CD4-positive, alpha-beta T cell treated with Interleukin-15 for 4 hours (primary cell): ENCODE measurements around the gene UBASH3A.

ENCODE experiments used
- DNase-seq: peaks from one replicate; pipeline ENCODE4 v3.0.0-alpha.2; 2020; ENCODE audit warnings: low spot score

The UBASH3A gene, protein sequence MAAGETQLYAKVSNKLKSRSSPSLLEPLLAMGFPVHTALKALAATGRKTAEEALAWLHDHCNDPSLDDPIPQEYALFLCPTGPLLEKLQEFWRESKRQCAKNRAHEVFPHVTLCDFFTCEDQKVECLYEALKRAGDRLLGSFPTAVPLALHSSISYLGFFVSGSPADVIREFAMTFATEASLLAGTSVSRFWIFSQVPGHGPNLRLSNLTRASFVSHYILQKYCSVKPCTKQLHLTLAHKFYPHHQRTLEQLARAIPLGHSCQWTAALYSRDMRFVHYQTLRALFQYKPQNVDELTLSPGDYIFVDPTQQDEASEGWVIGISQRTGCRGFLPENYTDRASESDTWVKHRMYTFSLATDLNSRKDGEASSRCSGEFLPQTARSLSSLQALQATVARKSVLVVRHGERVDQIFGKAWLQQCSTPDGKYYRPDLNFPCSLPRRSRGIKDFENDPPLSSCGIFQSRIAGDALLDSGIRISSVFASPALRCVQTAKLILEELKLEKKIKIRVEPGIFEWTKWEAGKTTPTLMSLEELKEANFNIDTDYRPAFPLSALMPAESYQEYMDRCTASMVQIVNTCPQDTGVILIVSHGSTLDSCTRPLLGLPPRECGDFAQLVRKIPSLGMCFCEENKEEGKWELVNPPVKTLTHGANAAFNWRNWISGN

DNA sequence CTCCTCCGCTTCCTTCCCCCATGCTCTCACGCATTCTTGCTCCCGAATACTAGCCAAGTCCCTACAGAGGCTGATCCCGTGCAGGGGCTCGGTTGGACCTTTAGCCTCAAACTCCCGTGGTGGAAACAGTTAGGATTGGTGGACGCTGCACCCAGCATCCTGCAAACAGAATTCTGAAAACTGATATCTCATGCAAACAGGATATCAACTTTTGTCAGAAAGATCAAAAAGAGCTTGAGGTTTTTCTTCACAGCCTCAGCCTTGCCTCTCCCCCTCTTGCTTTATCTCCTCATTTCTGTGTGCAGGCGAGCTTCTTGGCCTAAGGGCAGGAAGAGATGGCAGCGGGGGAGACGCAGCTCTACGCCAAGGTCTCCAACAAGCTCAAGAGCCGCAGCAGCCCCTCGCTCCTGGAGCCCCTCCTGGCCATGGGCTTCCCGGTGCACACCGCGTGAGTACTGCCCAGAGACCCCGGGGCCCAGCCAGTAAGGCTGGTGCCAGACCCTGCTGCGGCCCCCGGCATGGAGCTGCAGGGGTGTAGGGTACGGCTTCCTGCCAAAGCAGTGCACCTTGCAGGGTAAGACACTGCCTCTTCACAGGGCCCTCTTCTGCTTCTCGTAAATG, at the start of gene UBASH3A:
TSS of gene UBASH3A (plus strand) at position 292 of the 621 bp plus-strand sequence. CDS start at position 336, 44 bp downstream.
- DNase-seq: peak; percentile 66

DNA sequence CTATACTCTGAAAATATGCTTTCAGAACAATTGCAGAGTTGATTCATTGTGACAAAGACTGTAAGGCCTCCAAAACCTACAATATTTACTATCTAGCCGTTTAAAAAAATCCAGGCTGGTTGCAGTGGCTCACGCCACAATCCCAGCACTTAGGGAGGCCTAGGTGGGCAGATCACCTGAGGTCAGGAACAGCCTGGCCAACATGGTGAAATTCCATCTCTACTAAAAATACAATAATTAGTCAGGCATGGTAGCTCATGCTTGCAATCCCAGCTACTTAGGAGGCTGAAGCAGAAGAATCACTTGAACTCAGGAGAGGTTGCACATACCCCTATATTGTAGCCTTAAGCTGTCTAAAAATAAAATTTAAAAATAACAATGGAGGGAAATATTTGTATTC, 47.7 kb upstream of the UBASH3A start:
- DNase-seq: no peak

DNA sequence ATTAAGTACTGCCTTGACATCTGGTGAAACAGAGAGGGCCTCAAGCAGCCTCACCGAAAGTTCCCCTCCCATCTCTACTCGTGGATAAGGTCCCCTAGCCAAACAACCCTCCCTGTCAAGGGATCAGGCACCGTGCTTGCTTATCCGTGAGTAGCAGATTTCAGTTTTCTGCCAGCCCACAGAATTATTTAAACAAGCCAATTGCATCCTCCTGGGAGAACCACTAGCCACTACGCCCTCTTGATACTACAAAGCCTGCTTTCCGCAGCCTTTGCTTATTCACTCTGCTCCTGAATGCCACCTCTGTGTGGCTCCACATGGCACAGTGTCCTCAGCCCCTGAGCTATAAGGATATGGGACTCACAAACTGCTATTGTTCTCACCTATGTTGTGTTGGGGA, 47.1 kb upstream of the UBASH3A start:
- no peak for DNase-seq

DNA sequence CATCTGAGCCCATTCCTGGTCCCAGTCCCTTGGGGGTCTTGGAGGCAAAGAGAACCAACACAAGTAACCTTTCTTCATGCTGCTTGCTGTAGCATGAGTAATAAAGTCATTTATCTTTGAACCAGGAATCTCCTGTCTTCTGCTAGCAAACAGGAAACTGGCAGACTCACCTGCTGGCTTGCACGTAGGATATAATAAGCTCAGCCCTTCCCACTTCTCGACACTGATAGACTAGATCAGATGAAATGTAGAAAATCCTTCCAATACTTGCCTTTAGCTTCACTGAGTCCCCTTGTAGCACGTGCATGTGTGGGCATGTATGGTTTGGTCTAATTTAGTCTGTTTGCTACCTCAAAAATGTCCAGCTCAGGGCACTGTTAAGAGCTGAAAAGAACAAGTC, 46.4 kb upstream of the UBASH3A start:
- DNase-seq: no peak

DNA sequence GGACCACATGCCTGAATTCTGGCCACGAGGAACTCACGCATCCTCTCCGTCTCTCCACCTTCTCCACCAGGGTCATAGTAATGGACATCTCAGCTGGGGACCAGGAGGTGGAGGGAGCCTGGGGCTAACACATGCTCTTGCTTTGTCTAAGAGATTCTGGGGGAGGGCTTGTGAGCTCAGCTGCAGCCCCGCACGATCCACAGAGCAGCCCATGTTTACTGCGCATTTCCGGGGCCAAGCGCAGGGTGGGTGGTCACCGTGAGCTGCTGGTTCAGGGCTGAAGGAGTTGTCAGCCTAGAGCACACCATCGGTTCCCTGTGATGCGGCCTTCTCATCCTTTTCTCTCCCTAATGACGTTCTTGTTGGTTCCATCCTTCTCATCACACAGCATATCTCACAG, 45.4 kb upstream of the UBASH3A start:
- no peak for DNase-seq

DNA sequence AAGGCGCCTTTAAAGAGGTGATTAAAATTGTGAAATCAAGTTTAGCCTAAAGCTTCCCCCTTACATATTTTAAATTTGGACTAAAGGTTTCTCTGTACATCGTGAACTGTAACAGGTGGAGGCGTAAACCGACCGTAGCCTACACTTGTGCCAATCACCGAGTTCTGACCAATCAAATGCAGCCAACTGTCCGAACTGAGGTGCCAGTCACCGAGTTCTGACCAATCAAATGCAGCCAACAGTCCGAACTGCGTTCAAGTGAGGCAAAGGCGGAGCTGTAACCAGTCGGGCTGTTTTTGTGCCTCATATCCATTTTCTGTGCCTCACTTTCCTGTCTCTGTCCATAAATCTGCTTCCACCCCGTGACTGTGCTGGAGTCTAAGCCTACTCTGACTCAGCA, 44.8 kb upstream of the UBASH3A start:
- no peak for DNase-seq

DNA sequence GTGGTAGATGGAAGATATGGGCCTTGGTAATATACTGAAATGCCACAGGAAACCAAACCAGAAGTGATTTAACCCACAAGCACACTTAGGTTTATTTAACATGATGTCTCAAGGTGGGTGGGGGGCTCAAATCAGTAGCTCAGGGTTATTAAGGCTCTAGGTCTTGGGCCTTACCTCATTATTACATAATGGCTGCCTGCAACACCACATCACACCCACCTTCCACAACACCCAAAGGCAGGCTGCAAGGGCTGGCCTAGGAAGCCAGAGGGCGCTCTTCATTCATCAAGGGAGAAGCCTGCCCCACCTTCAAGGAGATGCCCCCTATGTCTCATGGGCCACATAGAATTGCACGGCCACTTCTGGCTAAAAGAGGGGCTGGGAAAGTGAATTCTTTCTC, 43.4 kb upstream of the UBASH3A start:
- DNase-seq: no peak

DNA sequence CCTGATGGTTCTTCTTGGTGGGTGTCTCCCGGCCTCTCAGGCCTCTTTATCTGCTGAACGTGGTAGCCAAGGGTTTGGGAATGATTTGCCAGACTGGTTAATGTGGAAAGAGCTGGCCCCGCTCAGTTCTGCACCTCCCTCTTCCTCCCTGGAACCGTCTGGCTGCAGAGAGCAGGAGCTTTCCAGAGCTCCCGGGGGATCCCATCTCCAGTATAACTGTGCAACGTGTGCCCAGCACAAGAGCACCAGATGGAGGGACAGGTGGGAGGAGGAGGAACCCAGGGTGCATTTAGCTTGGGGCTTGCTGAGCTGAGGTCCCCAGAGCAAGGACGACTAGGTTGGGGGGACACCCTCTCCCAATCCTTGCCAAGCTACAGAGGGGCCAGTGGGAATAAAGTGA, 42.4 kb upstream of the UBASH3A start:
- no peak for DNase-seq

DNA sequence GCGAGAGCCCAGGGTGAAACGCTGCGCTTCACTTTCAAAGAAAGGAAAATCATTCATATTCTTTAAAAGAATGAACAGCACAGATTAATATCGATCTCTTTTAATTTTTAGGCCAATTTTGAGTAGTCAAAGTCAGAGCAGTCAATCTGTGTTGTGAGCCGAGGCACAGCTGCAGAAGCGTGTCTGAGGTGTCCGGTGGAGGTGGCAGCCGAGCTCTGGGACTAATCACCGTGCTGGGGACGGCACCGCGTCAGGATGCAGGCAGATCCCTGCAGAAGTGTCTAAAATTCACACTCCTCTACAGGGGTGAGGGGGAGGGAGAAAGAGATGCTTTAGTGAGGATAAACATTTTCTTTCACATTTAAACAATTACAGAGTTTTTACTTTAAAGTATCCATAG, 41.5 kb upstream of the UBASH3A start:
- no peak for DNase-seq

DNA sequence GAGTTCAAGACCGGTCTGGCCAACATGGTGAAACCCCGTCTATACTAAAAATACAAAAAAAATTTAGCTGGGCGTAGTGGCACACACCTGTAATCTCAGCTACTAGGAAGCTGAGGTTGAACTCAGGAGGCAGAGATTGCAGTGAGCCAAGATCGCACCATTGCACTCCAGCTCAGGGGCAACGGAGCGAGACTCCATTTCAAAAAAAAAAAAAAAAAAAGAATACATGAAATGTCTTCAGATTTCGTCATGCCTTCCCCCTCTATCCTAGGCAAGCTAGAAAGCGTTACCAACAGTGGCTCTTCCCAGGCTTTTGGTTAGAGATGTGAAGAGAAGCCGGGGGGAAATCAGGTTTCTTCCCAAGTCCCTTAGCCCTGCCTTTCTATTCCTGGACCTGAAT, 41.0 kb upstream of the UBASH3A start:
- no peak for DNase-seq

DNA sequence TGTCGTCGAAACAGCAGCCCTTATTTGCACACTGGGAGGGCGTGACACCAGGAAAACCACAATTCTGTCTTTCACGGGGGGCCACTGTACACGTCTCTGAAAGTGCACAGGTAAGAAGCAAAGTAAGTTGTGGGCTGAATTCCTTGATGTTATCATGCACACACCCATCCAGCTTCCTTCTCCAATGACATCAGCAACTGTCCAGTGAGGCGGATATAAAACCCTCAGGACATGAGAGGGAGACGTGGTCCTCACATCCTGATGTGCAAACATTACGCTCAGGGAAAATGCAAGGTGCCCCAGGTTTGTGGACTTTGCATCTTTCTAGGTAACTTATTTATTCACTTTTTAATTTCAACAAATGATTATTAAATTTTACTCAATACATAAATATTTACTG, 40.4 kb upstream of the UBASH3A start:
- DNase-seq: no peak

DNA sequence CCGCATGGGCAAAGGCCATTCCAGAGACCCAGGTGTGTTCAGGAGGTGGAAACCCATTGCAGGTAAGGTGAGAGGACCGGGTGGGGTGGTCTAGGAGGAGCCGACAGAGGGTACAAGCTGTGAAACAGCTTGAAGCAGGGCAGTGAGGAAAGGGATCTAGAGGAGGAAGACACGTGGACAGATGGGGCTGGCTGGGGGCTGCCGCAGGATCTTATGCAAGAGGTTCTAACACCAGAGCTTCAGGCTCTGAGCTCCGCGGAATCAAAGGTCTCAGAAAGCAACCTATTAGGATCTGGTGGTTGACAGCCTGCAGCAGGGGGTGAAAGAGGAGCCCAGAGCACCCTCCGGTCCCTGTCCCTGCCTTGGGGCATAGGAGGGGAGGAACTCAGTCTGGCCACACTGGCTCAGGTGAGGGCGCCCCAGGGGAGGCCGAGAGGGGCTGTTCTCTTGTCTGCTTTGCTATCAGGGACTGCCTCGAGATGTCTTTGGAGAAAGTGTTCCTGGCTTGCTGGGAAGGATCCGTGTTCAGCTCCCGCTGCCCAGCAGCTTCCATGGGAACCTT, 39.3 kb upstream of the UBASH3A start:
- DNase-seq: no peak

DNA sequence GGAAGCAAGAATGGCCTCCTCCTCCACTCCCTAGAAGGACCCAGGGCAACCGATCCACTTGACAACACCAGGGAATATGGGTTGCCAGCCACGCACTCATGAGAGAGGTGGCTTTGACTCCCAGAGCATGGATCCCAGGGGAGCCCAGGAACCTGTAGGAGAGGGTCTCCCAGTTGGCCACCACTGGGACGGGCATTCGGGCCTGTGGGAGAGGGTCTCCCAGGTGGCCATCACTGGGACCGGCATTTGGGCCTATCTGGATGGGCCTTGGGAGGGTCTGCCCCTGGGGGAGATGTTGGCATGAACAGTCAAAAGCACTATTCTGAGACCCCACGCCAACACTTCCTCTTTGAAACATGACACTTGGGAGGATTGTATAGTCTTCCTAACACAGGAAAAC, 37.9 kb upstream of the UBASH3A start:
- no peak for DNase-seq

DNA sequence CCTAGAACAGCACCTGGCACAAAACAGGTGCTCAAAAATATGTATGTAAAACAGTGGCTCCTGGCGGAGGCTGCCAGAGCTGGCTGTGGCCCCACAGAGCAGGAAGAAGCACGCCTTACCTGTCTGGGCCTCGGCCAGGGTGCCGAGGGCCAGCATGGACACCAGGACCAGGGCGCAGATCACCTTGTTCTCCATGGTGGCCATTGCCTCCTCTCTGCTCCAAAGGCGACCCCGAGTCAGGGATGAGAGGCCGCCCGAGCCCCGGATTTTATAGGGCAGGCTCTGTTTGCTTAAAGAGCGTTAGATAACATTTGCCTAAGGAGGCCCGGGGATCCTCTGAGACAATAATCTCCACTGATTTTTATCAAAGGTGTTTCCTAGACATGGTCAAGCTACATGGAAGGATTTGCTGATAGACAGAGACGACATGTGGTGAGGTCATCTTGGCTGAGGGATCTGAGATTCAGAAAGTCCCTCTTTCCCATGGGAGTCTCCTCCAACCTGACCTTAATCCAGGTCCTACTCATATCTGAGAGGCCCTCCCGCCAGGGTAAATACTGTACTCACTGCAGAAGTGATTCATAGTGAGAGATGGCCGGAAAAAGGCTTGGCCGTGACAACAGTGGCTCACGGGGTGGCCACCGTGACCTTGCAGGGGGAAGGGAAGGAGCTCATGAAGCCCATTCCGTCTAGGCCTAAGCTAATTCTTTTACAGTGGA, 37.3 kb upstream of the UBASH3A start, which contains the start of gene TFF1:
TSS of gene TFF1 (minus strand) at position 244 of the 719 bp plus-strand sequence. CDS start at position 204, 40 bp downstream.
- no peak for DNase-seq

DNA sequence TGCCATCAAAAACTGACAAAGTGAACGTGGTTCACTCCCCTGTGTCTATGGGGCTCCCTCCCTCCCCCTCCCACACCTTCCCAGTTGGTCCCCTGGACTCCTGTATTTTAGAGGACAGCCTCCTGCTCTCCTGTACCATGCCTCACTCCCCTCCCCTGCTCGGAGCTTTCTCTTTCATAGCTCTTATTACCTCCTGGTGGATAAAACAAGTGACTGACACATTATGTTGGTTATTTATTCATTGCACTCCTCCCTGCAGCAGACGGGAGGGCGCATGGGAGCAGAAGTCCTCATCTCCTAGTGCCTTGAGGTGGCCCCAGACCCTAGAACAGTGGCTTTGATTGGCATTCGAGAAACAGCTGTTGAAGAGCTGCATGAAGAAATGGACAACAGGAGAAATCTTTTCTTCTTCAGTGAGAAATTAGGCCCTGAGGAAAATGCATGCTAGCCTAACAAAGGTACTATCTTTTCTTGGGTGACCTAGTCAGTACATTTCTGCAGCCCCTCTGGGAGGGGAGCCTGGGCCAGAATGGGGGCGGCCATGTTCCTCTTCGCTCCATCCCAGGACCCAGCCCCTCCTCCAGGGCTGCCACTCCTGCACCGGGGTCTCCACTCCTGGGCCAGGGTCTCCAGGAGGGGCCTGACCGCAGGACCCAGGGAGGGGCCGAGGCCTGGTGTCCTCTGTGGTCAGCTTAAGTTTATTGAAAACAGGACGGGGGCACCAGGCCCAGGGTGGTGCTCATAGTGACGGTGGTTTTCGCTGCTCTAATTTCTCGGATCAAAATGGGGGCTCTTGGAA, 36.1 kb upstream of the UBASH3A start:
- DNase-seq: no peak

DNA sequence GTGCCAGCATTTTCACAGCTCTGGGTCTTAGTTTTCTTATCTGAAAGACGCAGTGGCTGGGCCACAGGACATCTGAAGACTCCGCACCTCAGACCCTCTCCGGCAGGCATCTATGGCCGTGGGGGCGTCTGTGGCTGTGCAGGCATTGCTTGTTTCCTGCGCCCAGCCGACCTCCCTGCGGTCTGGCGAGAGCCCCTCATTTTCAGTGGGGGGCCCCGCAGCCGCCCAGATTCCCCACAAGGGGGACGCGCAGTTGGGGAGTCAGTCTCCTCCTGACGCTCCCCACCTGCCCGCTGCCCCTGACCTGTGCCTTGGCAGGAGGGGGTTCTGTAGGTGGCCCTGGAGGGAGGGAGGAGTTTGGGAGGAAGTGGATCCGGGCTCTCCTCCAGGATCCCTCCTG, 33.9 kb upstream of the UBASH3A start:
- no peak for DNase-seq

DNA sequence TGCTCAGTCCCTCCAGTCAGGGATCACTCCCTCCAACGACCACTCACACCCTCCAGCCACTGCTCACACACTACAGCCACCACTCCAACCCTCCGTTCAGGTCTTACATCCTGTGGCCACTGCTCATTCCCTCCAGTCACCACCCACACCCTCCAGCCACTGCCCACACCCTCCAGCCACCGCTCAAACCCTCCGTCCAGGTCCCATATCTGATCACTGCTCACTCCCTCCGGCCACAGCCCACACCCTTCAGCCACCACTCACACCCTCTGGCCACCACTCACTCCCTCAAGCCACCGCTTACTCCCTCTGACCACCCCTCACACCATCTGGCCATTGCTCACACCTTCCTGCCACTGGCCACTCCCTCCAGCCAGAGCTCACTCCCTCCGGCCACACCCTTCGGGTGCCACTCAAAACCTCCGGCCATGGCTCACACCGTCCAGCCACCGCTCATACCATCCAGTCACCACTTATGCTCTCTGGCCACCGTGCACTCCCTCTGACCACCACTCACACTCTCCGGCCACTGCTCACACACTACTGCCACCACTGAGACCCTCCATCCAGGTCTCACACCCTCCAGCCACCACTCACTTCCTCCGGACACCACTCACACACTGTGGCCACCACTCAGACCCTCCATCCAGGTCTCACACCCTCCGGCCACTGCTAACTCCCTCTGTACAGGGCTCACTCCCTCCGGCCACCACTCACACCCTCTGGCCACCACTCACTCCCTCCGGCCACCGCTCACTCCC, 32.6 kb upstream of the UBASH3A start:
- no peak for DNase-seq

DNA sequence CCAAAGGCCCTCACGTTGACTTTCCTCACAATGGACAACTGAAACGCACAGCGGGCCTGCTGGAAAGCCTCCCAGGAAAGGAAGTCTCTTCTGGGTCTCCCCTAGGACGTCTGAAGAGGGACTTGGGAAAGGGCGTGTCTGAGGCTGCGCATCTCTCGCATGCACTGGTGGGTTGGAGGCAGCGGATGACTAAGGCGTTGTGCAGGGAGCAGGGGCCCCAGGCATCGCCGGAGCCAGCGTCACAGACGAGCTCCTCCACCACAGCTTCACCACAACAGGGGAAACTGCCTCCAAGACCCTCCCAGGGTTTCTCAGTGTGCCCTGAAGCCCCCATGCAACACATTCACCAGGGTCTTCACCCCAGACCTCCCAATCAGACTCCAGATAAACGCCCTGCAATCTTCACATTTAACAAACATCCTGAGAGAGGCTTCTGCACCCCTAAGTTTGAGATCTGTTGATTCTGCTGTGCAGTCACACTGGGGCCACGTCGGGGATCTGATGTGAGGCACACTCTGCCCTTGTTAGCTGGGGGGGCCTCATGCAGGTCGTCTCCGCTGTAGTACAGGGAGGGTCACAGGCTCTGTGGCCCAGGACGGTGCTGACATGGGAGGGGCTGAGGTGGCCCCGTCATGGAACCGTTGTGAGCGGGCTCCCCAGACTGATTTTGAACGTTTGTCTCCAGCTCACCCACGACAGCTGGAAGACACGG, 30.4 kb upstream of the UBASH3A start:
- no peak for DNase-seq

DNA sequence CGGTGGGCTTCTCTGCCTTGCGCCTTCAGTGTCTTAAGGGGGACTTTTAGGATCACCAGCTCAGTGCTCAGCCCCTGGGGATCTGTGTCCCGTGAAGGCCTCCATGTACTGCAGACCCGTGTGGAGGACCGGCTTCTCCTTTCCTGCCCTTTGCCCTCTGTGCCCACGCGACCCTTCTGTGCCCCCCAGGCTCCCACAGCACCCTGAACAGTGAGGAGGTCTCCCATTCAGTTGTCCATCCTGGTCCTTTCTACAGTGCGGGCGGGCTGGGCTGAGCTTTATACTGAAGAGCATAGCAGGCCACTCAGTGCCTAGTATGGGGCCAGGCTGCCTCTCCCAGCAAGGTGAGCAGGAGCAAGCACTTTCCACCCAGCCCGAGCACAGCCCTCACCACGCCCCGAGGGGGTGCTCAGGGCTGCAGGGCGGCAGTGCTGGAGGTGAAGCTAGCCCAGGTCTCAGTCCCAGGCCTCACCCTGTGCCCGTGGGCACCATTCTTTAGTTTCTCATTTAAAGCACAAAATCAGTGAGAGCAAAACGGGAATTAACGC, 29.7 kb upstream of the UBASH3A start:
- DNase-seq: no peak

DNA sequence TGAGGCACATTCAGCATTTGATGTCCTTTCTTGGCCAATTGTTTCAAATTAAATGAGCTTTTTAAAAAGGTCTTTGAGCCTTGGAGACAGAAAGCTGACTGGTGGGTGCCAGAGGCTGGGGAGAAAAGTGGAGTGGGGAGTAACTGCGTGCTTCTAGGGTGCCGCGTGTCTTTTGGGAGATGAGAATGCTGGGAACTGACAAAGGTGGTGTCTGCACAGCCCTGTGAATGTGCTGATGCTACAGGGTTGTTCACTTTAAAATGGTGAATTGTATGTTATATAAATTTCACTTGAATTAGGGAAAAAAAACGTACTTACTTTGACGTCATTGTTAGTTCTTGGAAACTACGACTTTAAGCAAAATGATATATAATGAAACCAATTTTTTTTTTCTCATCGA, 29.2 kb upstream of the UBASH3A start:
- no peak for DNase-seq
